ENCODE data around the gene TOMM20.

Gene TOMM20

DNA sequence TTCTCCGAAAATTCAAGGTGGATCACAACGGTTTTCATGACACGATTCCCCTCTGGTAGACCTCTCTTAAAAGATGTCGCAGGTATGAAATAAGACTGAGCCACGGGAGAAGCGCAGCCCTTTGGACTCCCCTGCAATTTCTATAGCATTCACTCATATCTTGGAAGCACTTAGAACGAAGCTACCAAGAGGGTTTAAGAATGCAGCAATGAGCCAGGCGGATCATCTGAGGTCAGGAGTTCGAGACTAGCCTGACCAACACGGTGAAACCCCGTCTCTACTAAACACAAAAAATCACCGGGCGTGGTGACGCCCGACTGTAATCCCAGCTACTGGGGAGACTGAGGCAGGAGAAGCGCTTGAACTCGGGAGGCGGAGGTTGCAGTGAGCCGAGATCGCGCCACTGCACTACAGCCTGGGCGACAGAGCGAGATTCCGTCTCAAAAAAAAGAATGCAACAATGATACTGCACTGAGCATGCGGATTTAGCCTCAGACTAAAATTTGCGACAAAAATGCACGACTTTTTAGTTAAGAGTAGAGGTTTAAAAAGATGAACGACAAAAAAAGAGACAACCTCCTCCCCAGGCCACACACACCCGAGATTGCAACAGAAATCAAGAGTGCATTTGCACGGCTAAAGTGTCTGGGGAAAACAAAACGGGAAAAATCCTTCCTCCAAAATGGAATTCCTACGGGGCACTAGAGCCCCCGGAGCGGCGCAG, 743 bp downstream of the TOMM20 start:
- Histone ChIP-seq H3K4me1 (ENCODE audit: control insufficient read depth, low read depth, low read length) (no peaks in the 10 kb centered on the region), H3K4me3 (ENCODE audit: low read length) (peak overlapping the region; percentile 100), H3K4me2 (ENCODE audit: low read length) (peak overlapping the region; percentile 93), H2BK120ac (ENCODE audit: low read depth, low read length) (peak overlapping the region; percentile 49), H2BK5ac (ENCODE audit: low read length) (peak overlapping the region; percentile 99), H3K36me3 (ENCODE audit: control insufficient read depth, insufficient read depth, low read length) (peaks cover 3% of the 10 kb centered on the region), H3K56ac (ENCODE audit: low read length) (peak overlapping the region; percentile 96), H3K23ac (ENCODE audit: low read length) (peak overlapping the region; percentile 98), H4K8ac (ENCODE audit: low read depth, low read length) (no peak overlapping the region), H2AK5ac (ENCODE audit: low read length) (no peak overlapping the region), H3K4ac (ENCODE audit: low read depth, low read length) (peak overlapping the region; percentile 97), H4K5ac (ENCODE audit: low read length) (peak overlapping the region; percentile 91), H3K27me3 (ENCODE audit: insufficient read depth, low read length, poor library complexity) (no peaks in the 10 kb centered on the region), H3K79me1 (ENCODE audit: low read length) (no peaks in the 10 kb centered on the region), H2BK15ac (replicated peaks; ENCODE audit: low read depth) (no peak overlapping the region), H3K79me2 (ENCODE audit: control insufficient read depth, insufficient read depth, low read length) (peaks cover 54% of the 10 kb centered on the region), H3K18ac (ENCODE audit: low read length) (peak overlapping the region; percentile 97), H3K27ac (ENCODE audit: low read depth, low read length) (peak overlapping the region; percentile 81), H3K9ac (ENCODE audit: low read length) (peak overlapping the region; percentile 100)
- no peak for DNase-seq
- no CpG with 5 or more reads among the region's 35 CpGs for WGBS (ENCODE audit: extremely low coverage, insufficient coverage, low lambda C conversion rate)

GRCh38 chr1:235127203-235127602, 1.4 kb downstream of the TOMM20 start:
- Histone ChIP-seq H2AK5ac (ENCODE audit: low read length) (no peak overlapping the region), H2BK15ac (replicated peaks; ENCODE audit: low read depth) (no peak overlapping the region), H3K36me3 (ENCODE audit: control insufficient read depth, insufficient read depth, low read length) (peaks cover 3% of the 10 kb centered on the region), H2BK120ac (ENCODE audit: low read depth, low read length) (no peak overlapping the region), H2BK5ac (ENCODE audit: low read length) (no peak overlapping the region), H3K4me2 (ENCODE audit: low read length) (peak overlapping the region; percentile 93), H3K18ac (ENCODE audit: low read length) (no peak overlapping the region), H3K4me3 (ENCODE audit: low read length) (peak overlapping the region; percentile 100), H3K27me3 (ENCODE audit: insufficient read depth, low read length, poor library complexity) (no peaks in the 10 kb centered on the region), H3K4ac (ENCODE audit: low read depth, low read length) (no peak overlapping the region), H4K5ac (ENCODE audit: low read length) (no peak overlapping the region), H3K27ac (ENCODE audit: low read depth, low read length) (no peak overlapping the region), H3K9ac (ENCODE audit: low read length) (peak overlapping the region; percentile 100), H3K79me1 (ENCODE audit: low read length) (no peaks in the 10 kb centered on the region), H4K8ac (ENCODE audit: low read depth, low read length) (no peak overlapping the region), H3K79me2 (ENCODE audit: control insufficient read depth, insufficient read depth, low read length) (peaks cover 61% of the 10 kb centered on the region), H3K4me1 (ENCODE audit: control insufficient read depth, low read depth, low read length) (no peaks in the 10 kb centered on the region), H3K23ac (ENCODE audit: low read length) (no peak overlapping the region), H3K56ac (ENCODE audit: low read length) (peak overlapping the region; percentile 96)
- DNase-seq = no peak
- no CpG with 5 or more reads among the region's 4 CpGs for WGBS (ENCODE audit: extremely low coverage, insufficient coverage, low lambda C conversion rate)

DNA sequence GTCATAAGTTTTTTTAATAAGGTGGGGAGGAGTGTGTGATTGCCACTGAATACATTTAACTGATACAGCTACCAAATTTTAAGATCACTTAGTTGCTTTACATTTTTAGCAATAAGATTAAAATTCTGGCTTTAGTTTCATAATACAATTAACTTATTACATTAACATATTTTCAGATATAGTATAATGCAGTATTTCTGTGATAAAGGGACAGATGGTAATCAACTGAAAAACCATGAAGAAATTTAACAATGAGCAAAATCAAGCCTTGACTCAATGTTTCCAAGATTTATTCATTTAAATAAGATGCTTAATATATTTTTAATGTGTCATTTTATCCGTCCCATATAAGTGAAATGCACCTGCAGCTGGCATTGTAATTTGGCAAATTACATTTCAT, 4.0 kb downstream of the TOMM20 start:
- Histone ChIP-seq H3K4me3 (ENCODE audit: low read length) (no peak overlapping the region), H2AK5ac (ENCODE audit: low read length) (no peak overlapping the region), H3K56ac (ENCODE audit: low read length) (no peak overlapping the region), H3K4me1 (ENCODE audit: control insufficient read depth, low read depth, low read length) (no peaks in the 10 kb centered on the region), H3K79me1 (ENCODE audit: low read length) (no peaks in the 10 kb centered on the region), H3K27ac (ENCODE audit: low read depth, low read length) (no peak overlapping the region), H2BK15ac (replicated peaks; ENCODE audit: low read depth) (no peak overlapping the region), H3K79me2 (ENCODE audit: control insufficient read depth, insufficient read depth, low read length) (peaks cover 73% of the 10 kb centered on the region), H3K4ac (ENCODE audit: low read depth, low read length) (no peak overlapping the region), H4K5ac (ENCODE audit: low read length) (no peak overlapping the region), H2BK5ac (ENCODE audit: low read length) (no peak overlapping the region), H3K9ac (ENCODE audit: low read length) (no peak overlapping the region), H2BK120ac (ENCODE audit: low read depth, low read length) (no peak overlapping the region), H3K4me2 (ENCODE audit: low read length) (no peak overlapping the region), H3K23ac (ENCODE audit: low read length) (no peak overlapping the region), H4K8ac (ENCODE audit: low read depth, low read length) (no peak overlapping the region), H3K36me3 (ENCODE audit: control insufficient read depth, insufficient read depth, low read length) (peaks cover 5% of the 10 kb centered on the region), H3K18ac (ENCODE audit: low read length) (no peak overlapping the region), H3K27me3 (ENCODE audit: insufficient read depth, low read length, poor library complexity) (no peaks in the 10 kb centered on the region)
- WGBS (ENCODE audit: extremely low coverage, insufficient coverage, low lambda C conversion rate) = no CpG with 5 or more reads among the region's 1 CpG
- DNase-seq = no peak

- no peak overlapping the region for H3K9ac ChIP-seq (ENCODE audit: low read length)
- no peak overlapping the region for H3K4ac ChIP-seq (ENCODE audit: low read depth, low read length)
- no peak overlapping the region for H2BK5ac ChIP-seq (ENCODE audit: low read length)
- no peak for DNase-seq
- H3K4me1 ChIP-seq (ENCODE audit: control insufficient read depth, low read depth, low read length) = no peaks in the 10 kb centered on the region
- no peak overlapping the region for H2BK120ac ChIP-seq (ENCODE audit: low read depth, low read length)
- no peak overlapping the region for H3K4me2 ChIP-seq (ENCODE audit: low read length)
- H3K4me3 ChIP-seq (ENCODE audit: low read length) = no peak overlapping the region
- no peak overlapping the region for H3K18ac ChIP-seq (ENCODE audit: low read length)
- no peak overlapping the region for H4K8ac ChIP-seq (ENCODE audit: low read depth, low read length)
- no peak overlapping the region for H4K5ac ChIP-seq (ENCODE audit: low read length)
- WGBS (ENCODE audit: extremely low coverage, insufficient coverage, low lambda C conversion rate) = no CpG with 5 or more reads among the region's 9 CpGs
- H2AK5ac ChIP-seq (ENCODE audit: low read length) = no peak overlapping the region
- H3K27ac ChIP-seq (ENCODE audit: low read depth, low read length) = no peak overlapping the region
- H3K79me1 ChIP-seq (ENCODE audit: low read length) = no peaks in the 10 kb centered on the region
- H3K27me3 ChIP-seq (ENCODE audit: insufficient read depth, low read length, poor library complexity) = no peaks in the 10 kb centered on the region
- peaks cover 5% of the 10 kb centered on the region for H3K36me3 ChIP-seq (ENCODE audit: control insufficient read depth, insufficient read depth, low read length)
- H3K23ac ChIP-seq (ENCODE audit: low read length) = no peak overlapping the region
- H2BK15ac ChIP-seq (replicated peaks; ENCODE audit: low read depth) = no peak overlapping the region
- no peak overlapping the region for H3K56ac ChIP-seq (ENCODE audit: low read length)
- peaks cover 74% of the 10 kb centered on the region for H3K79me2 ChIP-seq (ENCODE audit: control insufficient read depth, insufficient read depth, low read length)
Measured at GRCh38 chr1:235124111-235124510, 4.5 kb downstream of the TOMM20 start.

DNA sequence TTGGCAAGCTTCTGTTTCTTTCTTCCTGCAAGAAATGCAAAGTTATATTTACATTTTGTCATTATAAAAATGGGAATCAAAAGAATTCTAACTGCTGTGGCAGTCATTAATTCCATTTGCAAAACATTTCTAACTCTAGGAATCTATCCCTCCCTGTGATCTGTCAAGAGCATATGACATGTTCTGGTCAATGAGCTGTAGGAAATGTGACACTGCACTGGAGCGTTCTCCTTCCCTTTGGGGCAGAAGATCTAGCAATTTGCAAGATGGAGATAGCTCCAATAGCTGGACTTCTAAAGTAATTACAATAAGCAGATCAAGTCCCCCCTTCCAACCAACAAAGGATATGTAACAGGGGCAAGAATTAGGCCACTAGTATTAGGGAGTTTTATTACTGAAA, 6.3 kb downstream of the TOMM20 start:
- no peak overlapping the region for H2BK15ac ChIP-seq (replicated peaks; ENCODE audit: low read depth)
- H3K18ac ChIP-seq (ENCODE audit: low read length) = no peak overlapping the region
- peaks cover 10% of the 10 kb centered on the region for H3K79me1 ChIP-seq (ENCODE audit: low read length)
- H3K27me3 ChIP-seq (ENCODE audit: insufficient read depth, low read length, poor library complexity) = no peaks in the 10 kb centered on the region
- WGBS (ENCODE audit: extremely low coverage, insufficient coverage, low lambda C conversion rate) = no CpG with 5 or more reads among the region's 1 CpG
- no peaks in the 10 kb centered on the region for H3K4me1 ChIP-seq (ENCODE audit: control insufficient read depth, low read depth, low read length)
- H3K9ac ChIP-seq (ENCODE audit: low read length) = no peak overlapping the region
- H3K4me2 ChIP-seq (ENCODE audit: low read length) = no peak overlapping the region
- H3K56ac ChIP-seq (ENCODE audit: low read length) = no peak overlapping the region
- H2BK120ac ChIP-seq (ENCODE audit: low read depth, low read length) = no peak overlapping the region
- no peak overlapping the region for H3K23ac ChIP-seq (ENCODE audit: low read length)
- peaks cover 18% of the 10 kb centered on the region for H3K36me3 ChIP-seq (ENCODE audit: control insufficient read depth, insufficient read depth, low read length)
- H4K5ac ChIP-seq (ENCODE audit: low read length) = no peak overlapping the region
- no peak overlapping the region for H4K8ac ChIP-seq (ENCODE audit: low read depth, low read length)
- no peak overlapping the region for H3K4me3 ChIP-seq (ENCODE audit: low read length)
- no peak overlapping the region for H2BK5ac ChIP-seq (ENCODE audit: low read length)
- no peak overlapping the region for H2AK5ac ChIP-seq (ENCODE audit: low read length)
- no peak overlapping the region for H3K4ac ChIP-seq (ENCODE audit: low read depth, low read length)
- H3K79me2 ChIP-seq (ENCODE audit: control insufficient read depth, insufficient read depth, low read length) = peaks cover 75% of the 10 kb centered on the region
- DNase-seq = no peak
- no peak overlapping the region for H3K27ac ChIP-seq (ENCODE audit: low read depth, low read length)

Data from mesendoderm (in vitro differentiated cells).